Stomach (tissue), 19 donors: ENCODE data around the gene SHOX. TPM values are rescaled to one million over a fixed set of nuclear protein-coding genes. Genes with fewer than 3 reads are reported as not detected.

Experiments used
- DNase-seq, 2 donors: peaks; one replicate each; pipeline versions ENCODE4 v3.0.0 to v3.0.0-alpha.2; 2013 to 2019
- H3K27ac ChIP-seq, 5 donors: fragments of 200-600 bp in 4 of 5; sonication (generic) in 4 of 5; one replicate each; pipeline ENCODE4 v1.5.1; 2013 to 2019; ENCODE audit warnings: mild to moderate bottlenecking in 1 of 5, moderate library complexity in 1 of 5
- H3K27me3 ChIP-seq, 3 donors: fragments of 200-600 bp; sonication (generic); one replicate each; pipeline ENCODE4 v1.5.1; 2017 to 2019; ENCODE audit warnings: mixed run types in 1 of 3
- H3K36me3 ChIP-seq, 4 donors: fragments of 200-600 bp; sonication (generic); 1 replicate in 3 of 4; 2 replicates in 1 of 4; pipeline ENCODE4 v1.5.1; 2016 to 2019
- H3K4me1 ChIP-seq, 4 donors: fragments of 200-600 bp; sonication (generic); one replicate each; pipeline ENCODE4 v1.5.1; 2016 to 2019
- H3K4me3 ChIP-seq, 4 donors: fragments of 200-600 bp; sonication (generic) in 3 of 4; one replicate each; pipeline ENCODE4 v1.5.1; 2016 to 2019; ENCODE audit warnings: mild to moderate bottlenecking in 1 of 4
- H3K9me3 ChIP-seq, 4 donors: fragments of 200-600 bp; sonication (generic); one replicate each; pipeline ENCODE4 v1.5.1; 2016 to 2019
- CTCF ChIP-seq, 7 experiments: fragments of 450-650 bp in 4 of 7; fragments of 200-600 bp in 3 of 7; sonication (generic) in 3 of 7; IDR thresholded peaks; one replicate each; pipeline ENCODE4 v1.5.1; 2016 to 2019; ENCODE audit warnings: antibody characterized with exemption in 7 of 7, control low read depth in 2 of 7, mild to moderate bottlenecking in 1 of 7
- EP300 ChIP-seq: sonication (generic); formaldehyde crosslinking; IDR thresholded peaks from one replicate; pipeline ENCODE4 v1.6.1; 2017; ENCODE audit warnings: antibody characterized with exemption
- POLR2A ChIP-seq, 4 donors: fragments of 450-650 bp; IDR thresholded peaks; one replicate each; pipeline ENCODE4 v1.6.1; 2016; ENCODE audit warnings: antibody characterized with exemption in 4 of 4, control low read depth in 2 of 4, mild to moderate bottlenecking in 1 of 4, moderate library complexity in 1 of 4
- POLR2AphosphoS5 ChIP-seq, 3 donors: sonication (generic); formaldehyde crosslinking; IDR thresholded peaks; one replicate each; pipeline ENCODE4 v1.6.1; 2016; ENCODE audit warnings: antibody characterized with exemption in 3 of 3
- WGBS, 5 donors: extraction: QIAGEN DNeasy Blood & Tissue Kit in 3 of 5; methylation state at CpG; one replicate each; pipeline versions ENCODE4 v1.1.5 to v1.1.7; 2013 to 2018; 5-methylcytosine and 5-hydroxymethylcytosine counted together
- intact Hi-C: fragments of 100-400 bp; cut with DNase I; formaldehyde crosslinking; loops from one replicate; pipeline ENCODE4 v1.15.1; 2023; ENCODE audit warnings: low total_unique reads
- long read RNA-seq, 10 donors: transcript quantifications; one replicate each; lab custom pipeline, GENCODE V29; 2026
- polyA plus RNA-seq, 3 donors: library from polyadenylated mRNA; stranded (reverse); fragments of 200-250 nt; gene quantifications; one replicate each; pipeline ENCODE4 v1.2.3, GENCODE V29; 2013
- total RNA-seq, 5 donors: library from RNA; depleted of rRNA; stranded (reverse); fragments of >200 nt; gene quantifications; one replicate each; pipeline versions ENCODE4 v1.1.0 to v1.2.3, GENCODE V29; 2014 to 2016
- donor health status: healthy with polysubstance abuse.
- donor health status: Bipolar disorder and iron deficiency.
- donor health status: healthy.

SHOX gene
- total RNA-seq (1 to 10 TPM in 1 of 5 donors, not detected in 4; 7.5 TPM), polyA plus RNA-seq (not detected)
- long read RNA-seq, donor 1: 0 reads
- long read RNA-seq, donor 2: 0 reads
- long read RNA-seq, donor 3: 0 reads
- long read RNA-seq, donor 4: 0 reads
- long read RNA-seq, donor 5: 0 reads
- long read RNA-seq, donor 6: 0 reads
- long read RNA-seq, donor 7: 0 reads
- long read RNA-seq, donor 8: 0 reads
- long read RNA-seq, donor 9: 0 reads
- long read RNA-seq, donor 10: 0 reads

- no peak for TF ChIP-seq CTCF (IDR thresholded peaks at IDR 0.05)
- TF ChIP-seq EP300: no peak
- TF ChIP-seq POLR2A (IDR thresholded peaks at IDR 0.05): no peak
- TF ChIP-seq POLR2AphosphoS5 (IDR thresholded peaks at IDR 0.05): no peak
- WGBS, 5 donors: 3 to 9% (median 6%) methylated on average over 26 to 84 of the region's 84 CpGs
- Histone ChIP-seq H3K4me3 (no peak within 1 kb of the TSS), H3K27ac (no peak within 1 kb of the TSS), H3K4me1 (peaks cover 0 to 22% (median 0%) of the 10 kb centered on the region in 4 donors), H3K27me3 (peaks cover 33 to 87% (median 60%) of the 10 kb centered on the region in 3 donors), H3K36me3 (no peaks in the 10 kb centered on the region), H3K9me3 (no peaks in the 10 kb centered on the region)
- intact Hi-C loops: no loop called here
- DNase-seq: no peak
Measured at GRCh38 chrX:630612-631496, at the start of gene SHOX. SHOX (plus strand) TSS chrX:630791; CDS start chrX:630898, 107 bp downstream.

- Histone ChIP-seq H3K4me1 (no peaks in the 10 kb centered on the region), H3K9me3 (peaks cover 0 to 19% (median 12%) of the 10 kb centered on the region in 4 donors), H3K27me3 (peaks cover 0 to 6% (median 0%) of the 10 kb centered on the region in 3 donors), H3K27ac (no peak overlapping the region), H3K36me3 (no peaks in the 10 kb centered on the region), H3K4me3 (no peak overlapping the region)
- TF ChIP-seq POLR2A (IDR thresholded peaks at IDR 0.05) (no peak), EP300 (no peak), CTCF (IDR thresholded peaks at IDR 0.05) (no peak), POLR2AphosphoS5 (IDR thresholded peaks at IDR 0.05) (no peak)
- 73 to 98% (median 91%) methylated on average over 1 of the region's 1 CpG for WGBS, 5 donors
- no peak for DNase-seq
- intact Hi-C loops: no loop called here
Measured at GRCh38 chrX:581066-581465, 49.5 kb upstream of the SHOX start.

- TF ChIP-seq POLR2AphosphoS5 (IDR thresholded peaks at IDR 0.05) (no peak), CTCF (IDR thresholded peaks at IDR 0.05) (no peak), POLR2A (IDR thresholded peaks at IDR 0.05) (no peak), EP300 (no peak)
- intact Hi-C loops: no loop called here
- no peak overlapping the region for H3K4me3 ChIP-seq
- no peak overlapping the region for H3K27ac ChIP-seq
- no peaks in the 10 kb centered on the region for H3K4me1 ChIP-seq
- peak in 1 of 2 donors; percentile 7 for DNase-seq
- 72 to 81% (median 79%) methylated on average over 7 of the region's 7 CpGs for WGBS, 5 donors
- peaks cover 0 to 11% (median 5%) of the 10 kb centered on the region in 4 donors for H3K9me3 ChIP-seq
- H3K27me3 ChIP-seq: peaks cover 0 to 6% (median 0%) of the 10 kb centered on the region in 3 donors
- H3K36me3 ChIP-seq: no peaks in the 10 kb centered on the region
Measured at GRCh38 chrX:581720-582298, 48.8 kb upstream of the SHOX start.

- H3K9me3 ChIP-seq: peaks cover 0 to 14% (median 2%) of the 10 kb centered on the region in 4 donors
- WGBS, 5 donors: 29 to 44% (median 41%) methylated on average over 1 of the region's 1 CpG
- intact Hi-C loops: no loop called here
- H3K27ac ChIP-seq: no peak overlapping the region
- H3K36me3 ChIP-seq: no peaks in the 10 kb centered on the region
- no peak overlapping the region for H3K4me3 ChIP-seq
- TF ChIP-seq CTCF (IDR thresholded peaks at IDR 0.05): no peak
- TF ChIP-seq POLR2A (IDR thresholded peaks at IDR 0.05): no peak
- no peak for TF ChIP-seq POLR2AphosphoS5 (IDR thresholded peaks at IDR 0.05)
- TF ChIP-seq EP300: no peak
- no peak for DNase-seq
- peaks cover 0 to 6% (median 0%) of the 10 kb centered on the region in 3 donors for H3K27me3 ChIP-seq
- no peaks in the 10 kb centered on the region for H3K4me1 ChIP-seq
Measured at GRCh38 chrX:584572-584971, 46.0 kb upstream of the SHOX start.
